ENCODE data around the gene PRKG1. TPM values are rescaled to one million over a fixed set of nuclear protein-coding genes. Genes with fewer than 3 reads are reported as not detected.

Gene PRKG1
- total RNA-seq, 2 experiments from 2014 or later: not detected

GRCh38 chr10:51063659-51064535, 10.4 kb upstream of the PRKG1 start:
- DNase-seq: no peak
- Mint-ChIP-seq H3K36me3 (no peaks in the 10 kb centered on the region), H3K27ac (no peak overlapping the region)

GRCh38 chr10:51066231-51066630, 8.1 kb upstream of the PRKG1 start:
- Mint-ChIP-seq H3K9me3 (ENCODE audit: low read depth) (no peaks in the 10 kb centered on the region), H3K27me3 (peaks cover 21% of the 10 kb centered on the region), H3K27ac (no peak overlapping the region), H3K36me3 (no peaks in the 10 kb centered on the region), H3K4me3 (no peak overlapping the region), H3K4me1 (no peaks in the 10 kb centered on the region)
- CTCF ChIA-PET: no interaction called here
- DNase-seq (no peak), ATAC-seq (no peak)

More at GRCh38 chr10:51063659-51064535, 10.4 kb upstream of the PRKG1 start:
- Mint-ChIP-seq H3K9me3 (ENCODE audit: low read depth) (no peaks in the 10 kb centered on the region), H3K4me1 (no peaks in the 10 kb centered on the region), H3K27me3 (peaks cover 12% of the 10 kb centered on the region), H3K4me3 (no peak overlapping the region)
- no peak for ATAC-seq
- CTCF ChIA-PET: no interaction called here

GRCh38 chr10:51072210-51072609, 2.1 kb upstream of the PRKG1 start:
- Mint-ChIP-seq H3K4me1 (peaks cover 4% of the 10 kb centered on the region), H3K4me3 (no peak overlapping the region), H3K27me3 (peaks cover 60% of the 10 kb centered on the region), H3K27ac (no peak overlapping the region), H3K36me3 (no peaks in the 10 kb centered on the region), H3K9me3 (ENCODE audit: low read depth) (no peaks in the 10 kb centered on the region)
- CTCF ChIA-PET: interaction anchor here (1.2 kb wide), 1 partner anchor 10 kb away, joined by 3 read pairs; no protein-coding TSS in a partner anchor
- no peak for DNase-seq
- no peak for ATAC-seq

DNA sequence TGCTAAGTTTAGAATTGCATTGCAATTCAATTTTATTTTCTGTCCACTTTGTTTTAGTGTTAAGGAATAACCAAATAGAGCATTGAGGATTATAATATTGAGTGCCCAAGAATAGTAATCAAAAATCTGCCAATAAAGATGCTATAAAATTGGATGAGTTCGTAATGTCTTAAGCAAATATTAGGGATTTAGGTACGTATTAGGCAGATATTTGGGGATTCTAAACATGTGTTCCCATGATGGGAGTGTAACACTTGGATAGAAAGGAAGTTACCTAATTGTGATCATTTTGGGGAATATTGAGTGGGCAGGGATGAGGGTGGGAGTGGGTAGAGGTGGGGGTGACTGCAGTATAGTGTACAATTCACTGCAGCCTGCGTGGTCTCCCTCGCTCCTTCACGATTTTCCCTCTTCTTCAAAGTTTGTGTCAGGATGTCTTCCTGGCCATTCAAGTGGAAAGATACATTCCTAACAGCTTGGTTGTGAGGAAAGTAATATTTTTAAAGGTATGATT, 1.3 kb upstream of the PRKG1 start:
- Mint-ChIP-seq H3K36me3 (no peaks in the 10 kb centered on the region), H3K27me3 (peaks cover 60% of the 10 kb centered on the region), H3K4me3 (no peak overlapping the region), H3K27ac (no peak overlapping the region), H3K4me1 (peaks cover 4% of the 10 kb centered on the region), H3K9me3 (ENCODE audit: low read depth) (no peaks in the 10 kb centered on the region)
- ATAC-seq (no peak), DNase-seq (no peak)
- CTCF ChIA-PET: interaction anchor here (1.2 kb wide), 1 partner anchor 11 kb away, joined by 3 read pairs; no protein-coding TSS in a partner anchor

DNA sequence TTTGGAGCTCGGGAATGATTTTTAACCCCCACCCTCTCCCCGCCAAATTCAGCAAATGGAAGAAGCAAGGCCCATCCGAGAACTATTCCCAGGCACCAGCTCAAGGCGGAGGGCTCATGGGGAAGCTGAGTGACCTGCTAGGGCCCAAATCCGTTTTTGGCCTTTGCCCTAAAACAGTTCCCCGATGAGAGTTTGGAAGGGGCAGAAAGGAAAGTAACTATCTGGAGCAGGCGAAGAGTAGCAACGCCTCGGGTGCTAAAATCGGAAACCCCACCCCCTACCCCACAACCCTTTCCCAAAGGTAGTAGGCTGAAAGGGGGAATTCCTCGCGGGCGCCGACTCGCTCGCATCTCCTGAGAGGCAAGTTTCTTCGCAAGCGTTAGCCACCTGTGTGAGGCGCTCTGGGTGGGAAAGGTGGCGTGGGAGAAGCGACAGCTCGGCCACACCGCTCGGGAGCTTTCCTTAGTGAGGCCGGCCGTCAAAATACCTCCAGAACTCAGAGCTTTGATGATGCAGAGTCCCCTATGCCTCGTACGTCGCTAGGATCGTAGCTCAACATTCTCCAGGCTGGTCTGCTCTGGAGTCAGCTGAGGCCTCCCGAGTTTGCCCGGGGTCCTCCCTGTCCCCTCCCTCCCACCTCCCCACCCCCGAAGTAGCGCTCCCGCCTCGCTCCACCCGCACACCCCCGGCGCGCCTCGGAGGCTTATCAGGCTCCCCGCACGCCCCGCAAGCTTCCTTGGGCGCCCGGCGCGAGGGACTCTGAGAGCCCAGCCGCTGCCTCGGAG, 642 bp upstream of the PRKG1 start:
- Mint-ChIP-seq H3K9me3 (ENCODE audit: low read depth) (no peaks in the 10 kb centered on the region), H3K4me3 (no peak overlapping the region), H3K27ac (no peak overlapping the region), H3K27me3 (peaks cover 56% of the 10 kb centered on the region), H3K4me1 (peaks cover 4% of the 10 kb centered on the region), H3K36me3 (no peaks in the 10 kb centered on the region)
- CTCF ChIA-PET: no interaction called here
- ATAC-seq (no peak), DNase-seq (no peak)

DNA sequence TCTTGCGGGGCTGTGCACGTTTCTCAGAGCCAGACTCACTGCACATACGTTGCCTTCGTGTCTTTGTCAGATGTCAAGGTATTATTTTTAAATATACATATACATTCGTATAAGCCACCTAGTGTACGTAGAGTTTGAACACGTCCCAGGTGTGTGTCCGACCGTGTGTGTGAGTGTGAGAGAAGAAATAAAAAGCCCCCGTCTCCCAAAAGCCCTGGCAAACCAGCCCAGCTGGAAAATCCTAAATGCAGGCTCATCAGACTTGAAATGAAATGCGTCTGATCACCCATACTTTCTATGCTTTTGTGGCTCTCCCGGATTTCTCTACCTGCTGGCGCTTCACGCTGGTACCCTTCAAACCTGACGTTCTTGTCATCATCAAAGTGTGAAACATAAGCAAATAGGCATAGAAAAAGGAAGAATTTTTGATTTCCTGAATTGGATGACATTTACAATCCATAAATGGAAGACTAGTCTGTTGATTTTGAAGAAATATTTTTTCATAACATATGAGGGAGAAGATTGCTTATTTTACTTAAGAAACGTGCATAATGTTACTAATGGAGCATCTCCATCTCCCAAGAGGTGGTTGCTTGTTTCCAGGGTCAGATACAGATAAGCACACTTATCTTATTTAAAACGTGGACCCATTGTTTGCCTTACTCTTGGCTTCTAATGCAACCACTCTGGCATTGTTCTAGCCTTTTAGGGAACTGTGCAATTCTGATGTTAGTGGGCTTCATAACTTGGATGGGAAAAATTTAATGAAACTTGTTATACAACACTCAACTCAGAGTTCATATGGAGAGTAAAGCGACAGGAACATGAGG, 971 bp downstream of the PRKG1 start:
- DNase-seq (no peak), ATAC-seq (no peak)
- CTCF ChIA-PET: no interaction called here
- H3K4me3 Mint-ChIP-seq: no peak overlapping the region
- H3K4me1 Mint-ChIP-seq: peaks cover 4% of the 10 kb centered on the region
- no peak overlapping the region for H3K27ac Mint-ChIP-seq
- no peaks in the 10 kb centered on the region for H3K9me3 Mint-ChIP-seq (ENCODE audit: low read depth)
- H3K27me3 Mint-ChIP-seq: peaks cover 52% of the 10 kb centered on the region
- H3K36me3 Mint-ChIP-seq: no peaks in the 10 kb centered on the region

DNA sequence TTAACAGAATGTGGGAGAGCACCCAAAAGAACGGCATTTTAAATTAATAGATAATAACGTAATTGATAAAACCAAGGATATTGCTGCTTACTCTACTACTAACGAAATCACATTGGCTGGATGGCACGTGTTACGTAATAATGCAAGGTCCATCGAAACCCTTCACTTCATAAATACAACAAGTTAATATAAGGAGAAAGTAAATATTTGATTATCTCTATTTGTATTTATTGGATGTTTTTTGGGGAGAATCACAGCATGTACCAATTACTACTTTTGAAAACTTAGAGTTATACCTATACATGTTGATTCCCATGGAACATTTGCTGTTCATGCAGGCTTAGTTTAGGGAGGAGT, 1.6 kb downstream of the PRKG1 start:
- peaks cover 4% of the 10 kb centered on the region for H3K4me1 Mint-ChIP-seq
- CTCF ChIA-PET: no interaction called here
- no peak for ATAC-seq

DNA sequence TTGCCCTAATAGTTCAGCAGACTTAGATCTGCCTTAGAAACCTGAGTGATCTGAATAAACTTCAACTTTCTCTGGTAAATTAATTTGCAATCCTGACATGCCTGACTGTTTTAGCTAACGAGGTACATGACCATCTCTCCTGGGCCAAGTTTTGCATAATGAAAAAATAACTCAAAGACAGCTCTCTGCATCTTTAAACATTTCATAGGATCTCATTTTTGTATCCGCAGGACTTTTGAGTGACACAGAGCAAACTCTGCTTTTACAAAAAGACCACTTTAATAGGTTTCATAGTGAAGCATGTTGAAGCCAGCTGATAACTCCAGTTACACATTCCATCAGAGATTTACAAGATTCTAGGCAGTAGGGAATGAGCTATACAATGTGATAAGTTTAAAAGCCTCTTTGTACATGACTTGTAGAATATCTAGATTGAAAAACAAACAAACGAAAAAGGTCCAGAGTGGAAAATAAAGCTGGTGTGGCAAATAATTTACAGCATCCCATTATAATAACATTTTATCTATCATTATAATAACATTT, 2.1 kb downstream of the PRKG1 start:
- ATAC-seq: no peak
- peaks cover 52% of the 10 kb centered on the region for H3K27me3 Mint-ChIP-seq
- DNase-seq: no peak

More for the DNA sequence above, 1.6 kb downstream of the PRKG1 start:
- Mint-ChIP-seq H3K4me3 (no peak overlapping the region), H3K27me3 (peaks cover 54% of the 10 kb centered on the region), H3K27ac (no peak overlapping the region), H3K9me3 (ENCODE audit: low read depth) (no peaks in the 10 kb centered on the region), H3K36me3 (no peaks in the 10 kb centered on the region)
- DNase-seq: no peak

DNA sequence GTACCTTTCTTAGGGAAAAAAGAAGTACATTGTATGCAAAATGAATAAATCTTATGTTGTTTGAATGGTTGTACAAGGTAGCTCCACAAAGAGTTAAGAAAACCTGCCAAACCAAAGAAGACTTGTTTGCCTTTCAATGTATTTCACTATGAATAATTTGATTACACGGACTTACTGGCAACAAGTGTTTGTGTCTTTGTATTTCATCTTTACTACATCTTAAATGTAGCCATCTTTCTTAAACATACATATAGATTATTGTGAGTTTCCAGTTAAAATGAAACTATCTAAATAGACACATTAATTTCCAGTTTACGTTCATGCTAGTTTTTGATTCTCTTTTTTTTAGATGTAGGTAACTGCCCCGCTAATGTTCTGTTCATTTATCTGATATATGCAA, 2.8 kb downstream of the PRKG1 start:
- H3K36me3 Mint-ChIP-seq: no peaks in the 10 kb centered on the region
- ATAC-seq (no peak), DNase-seq (no peak)
- H3K9me3 Mint-ChIP-seq (ENCODE audit: low read depth): no peaks in the 10 kb centered on the region
- peaks cover 4% of the 10 kb centered on the region for H3K4me1 Mint-ChIP-seq
- no peak overlapping the region for H3K27ac Mint-ChIP-seq
- peaks cover 47% of the 10 kb centered on the region for H3K27me3 Mint-ChIP-seq
- CTCF ChIA-PET: no interaction called here
- no peak overlapping the region for H3K4me3 Mint-ChIP-seq

More for the DNA sequence above, 2.1 kb downstream of the PRKG1 start:
- Mint-ChIP-seq H3K4me1 (peaks cover 4% of the 10 kb centered on the region), H3K4me3 (no peak overlapping the region), H3K9me3 (ENCODE audit: low read depth) (no peaks in the 10 kb centered on the region), H3K27ac (no peak overlapping the region), H3K36me3 (no peaks in the 10 kb centered on the region)
- CTCF ChIA-PET: no interaction called here

GRCh38 chr10:51077507-51077906, 3.2 kb downstream of the PRKG1 start:
- Mint-ChIP-seq H3K27me3 (peaks cover 45% of the 10 kb centered on the region), H3K36me3 (no peaks in the 10 kb centered on the region), H3K4me1 (peaks cover 4% of the 10 kb centered on the region), H3K4me3 (no peak overlapping the region), H3K9me3 (ENCODE audit: low read depth) (no peaks in the 10 kb centered on the region), H3K27ac (no peak overlapping the region)
- CTCF ChIA-PET: interaction anchor here (0.7 kb wide), 1 partner anchor 565 kb away, joined by 3 read pairs; no protein-coding TSS in a partner anchor
- ATAC-seq: no peak
- DNase-seq: no peak

DNA sequence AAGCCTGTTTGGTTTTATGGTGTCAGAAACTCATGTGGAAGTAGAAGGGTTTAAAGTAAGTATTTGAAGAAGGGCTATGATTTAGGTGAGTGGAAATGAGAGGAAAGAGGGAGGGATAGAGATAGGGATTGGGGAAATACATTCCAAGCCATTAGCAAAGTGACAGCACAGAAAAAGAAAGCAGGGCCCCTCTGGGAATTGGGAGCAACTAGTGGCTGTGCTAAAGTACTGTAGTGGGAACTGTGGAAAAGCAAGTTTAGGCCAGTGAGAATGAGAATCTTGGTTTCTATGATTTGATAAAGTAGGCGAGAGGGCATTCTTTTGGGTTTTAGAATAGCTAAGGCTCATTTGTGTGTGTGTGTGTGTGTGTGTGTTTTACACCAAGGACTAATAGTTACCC, 5.0 kb downstream of the PRKG1 start:
- no peaks in the 10 kb centered on the region for H3K9me3 Mint-ChIP-seq (ENCODE audit: low read depth)
- no peaks in the 10 kb centered on the region for H3K36me3 Mint-ChIP-seq
- no peak overlapping the region for H3K4me3 Mint-ChIP-seq
- H3K27me3 Mint-ChIP-seq: peaks cover 28% of the 10 kb centered on the region
- peaks cover 2% of the 10 kb centered on the region for H3K4me1 Mint-ChIP-seq
- no peak for DNase-seq
- CTCF ChIA-PET: no interaction called here
- H3K27ac Mint-ChIP-seq: no peak overlapping the region
- ATAC-seq: no peak

DNA sequence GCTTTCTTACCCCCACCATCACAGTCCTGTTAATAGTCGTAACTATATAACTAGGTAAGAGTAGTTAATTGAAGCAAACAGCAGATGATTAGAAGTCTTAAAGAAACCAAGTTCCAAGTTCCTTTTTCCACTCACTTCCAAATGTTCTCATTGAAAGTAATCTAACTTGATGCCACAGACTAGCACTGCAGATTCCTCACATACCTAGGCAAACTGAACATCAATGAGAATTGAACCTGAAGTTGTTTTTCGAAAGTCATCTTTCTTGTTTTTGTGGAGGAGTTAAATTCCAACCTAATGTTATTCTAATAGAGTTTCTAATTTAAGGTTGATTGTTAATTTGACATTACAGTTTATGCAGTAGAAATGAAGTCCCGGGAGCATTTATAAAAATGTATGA, 5.5 kb downstream of the PRKG1 start:
- Mint-ChIP-seq H3K9me3 (ENCODE audit: low read depth) (no peaks in the 10 kb centered on the region), H3K4me1 (no peaks in the 10 kb centered on the region), H3K27ac (no peak overlapping the region), H3K27me3 (peaks cover 26% of the 10 kb centered on the region), H3K36me3 (no peaks in the 10 kb centered on the region), H3K4me3 (no peak overlapping the region)
- CTCF ChIA-PET: no interaction called here
- ATAC-seq (no peak), DNase-seq (no peak)

Data from activated CD8-positive, alpha-beta memory T cell treated with anti-CD3 and anti-CD28 coated beads, Interleukin-2, amount 10 ng/mL, durations not matched to agents 7 days and 5 days (primary cell).